ENCODE results near the gene CZIB. TPM values are rescaled to one million over a fixed set of nuclear protein-coding genes. Genes with fewer than 3 reads are reported as not detected.

The CZIB gene
- total RNA-seq, 1 experiment from 2014 or later = 67.0 TPM

GRCh38 chr1:53256511-53257453 is 36.3 kb upstream of the CZIB start:
- peak overlapping the region in 1 of 3 experiments; percentile 19; a peak in 1 of 7 replicates for H3K27ac Mint-ChIP-seq

More at GRCh38 chr1:53256511-53257453, 36.3 kb upstream of the CZIB start:
- Mint-ChIP-seq H3K4me1 (no peaks in the 10 kb centered on the region), H3K9me3 (no peaks in the 10 kb centered on the region), H3K36me3 (ENCODE audit: insufficient read depth in 1 of 3, low read depth in 3 of 3) (peaks cover 44 to 89% (median 85%) of the 10 kb centered on the region in 3 experiments), H3K27me3 (ENCODE audit: low read depth) (no peaks in the 10 kb centered on the region), H3K4me3 (no peak overlapping the region)
- H4K91ac ChIP-seq (ENCODE audit: insufficient read length, low read depth, low read length) = no peak overlapping the region
- no peaks in the 10 kb centered on the region for H3K23me2 ChIP-seq (ENCODE audit: insufficient read length, low read depth, low read length, poor library complexity, severe bottlenecking)
- H3K79me2 ChIP-seq (ENCODE audit: insufficient read depth, low read length) = no peaks in the 10 kb centered on the region
- H3K9ac ChIP-seq (ENCODE audit: extremely low read depth, insufficient read length, low read length) = no peak overlapping the region
- no peak overlapping the region for H4K5ac ChIP-seq (ENCODE audit: insufficient read length, low read depth, low read length)
- H2BK12ac ChIP-seq (ENCODE audit: insufficient read length, low read depth, low read length) = no peak overlapping the region
- H3K23ac ChIP-seq (ENCODE audit: insufficient read length, low read depth, low read length) = no peak overlapping the region
- no peaks in the 10 kb centered on the region for H4K20me1 ChIP-seq (ENCODE audit: control insufficient read depth, insufficient read depth, insufficient read length)
- no peaks in the 10 kb centered on the region for H3K9me3 ChIP-seq (ENCODE audit: control insufficient read depth, low read depth, low read length)
- H2BK5ac ChIP-seq (ENCODE audit: insufficient read length, low read length) = no peak overlapping the region
- H3K4me2 ChIP-seq (ENCODE audit: insufficient read depth, insufficient read length, low read length) = no peak overlapping the region
- no peak overlapping the region for H2BK15ac ChIP-seq (ENCODE audit: low read depth, low read length)
- no peaks in the 10 kb centered on the region for H3K4me1 ChIP-seq (ENCODE audit: insufficient read depth, low read length)
- no peak overlapping the region for H3K18ac ChIP-seq (ENCODE audit: insufficient read length, low read depth, low read length)
- no peak for DNase-seq
- no peak overlapping the region for H2BK20ac ChIP-seq (ENCODE audit: low read depth, low read length, poor library complexity, severe bottlenecking)
- no CpG with 5 or more reads among the region's 11 CpGs for WGBS (ENCODE audit: extremely low coverage, insufficient read length, low lambda C conversion rate)
- H3K14ac ChIP-seq (ENCODE audit: insufficient read depth, low read length) = no peak overlapping the region
- H3K4ac ChIP-seq (ENCODE audit: low read depth, low read length) = no peak overlapping the region
- no peak overlapping the region for H3T11ph ChIP-seq (ENCODE audit: low read length)
- no peak overlapping the region for H2AFZ ChIP-seq (ENCODE audit: low read length)
- TF ChIP-seq, protein P1, sequence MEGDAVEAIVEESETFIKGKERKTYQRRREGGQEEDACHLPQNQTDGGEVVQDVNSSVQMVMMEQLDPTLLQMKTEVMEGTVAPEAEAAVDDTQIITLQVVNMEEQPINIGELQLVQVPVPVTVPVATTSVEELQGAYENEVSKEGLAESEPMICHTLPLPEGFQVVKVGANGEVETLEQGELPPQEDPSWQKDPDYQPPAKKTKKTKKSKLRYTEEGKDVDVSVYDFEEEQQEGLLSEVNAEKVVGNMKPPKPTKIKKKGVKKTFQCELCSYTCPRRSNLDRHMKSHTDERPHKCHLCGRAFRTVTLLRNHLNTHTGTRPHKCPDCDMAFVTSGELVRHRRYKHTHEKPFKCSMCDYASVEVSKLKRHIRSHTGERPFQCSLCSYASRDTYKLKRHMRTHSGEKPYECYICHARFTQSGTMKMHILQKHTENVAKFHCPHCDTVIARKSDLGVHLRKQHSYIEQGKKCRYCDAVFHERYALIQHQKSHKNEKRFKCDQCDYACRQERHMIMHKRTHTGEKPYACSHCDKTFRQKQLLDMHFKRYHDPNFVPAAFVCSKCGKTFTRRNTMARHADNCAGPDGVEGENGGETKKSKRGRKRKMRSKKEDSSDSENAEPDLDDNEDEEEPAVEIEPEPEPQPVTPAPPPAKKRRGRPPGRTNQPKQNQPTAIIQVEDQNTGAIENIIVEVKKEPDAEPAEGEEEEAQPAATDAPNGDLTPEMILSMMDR (conservative IDR thresholded peaks at IDR 0.05) = no peak
- H3K79me1 ChIP-seq (ENCODE audit: insufficient read depth, low read depth, low read length, poor library complexity, severe bottlenecking) = no peaks in the 10 kb centered on the region
- H2AK5ac ChIP-seq (ENCODE audit: insufficient read length, low read length) = no peak overlapping the region
- no peak overlapping the region for H4K8ac ChIP-seq (replicated peaks; ENCODE audit: insufficient read length, low read depth, low read length)
- no peaks in the 10 kb centered on the region for H3K27me3 ChIP-seq (ENCODE audit: insufficient read depth, low read length)
- H3K56ac ChIP-seq (ENCODE audit: insufficient read length, low read depth, low read length) = no peak overlapping the region
- H3K27ac ChIP-seq (ENCODE audit: insufficient read length, low read depth, low read length) = no peak overlapping the region
- no peak overlapping the region for H2BK120ac ChIP-seq (ENCODE audit: low read depth, low read length, poor library complexity, severe bottlenecking)
